ENCODE measurements around the gene CDH11. TPM values are rescaled to one million over a fixed set of nuclear protein-coding genes. Genes with fewer than 3 reads are reported as not detected.

The CDH11 gene
- total RNA-seq, 1 donor from 2014 or later = 22.9 TPM

GRCh38 chr16:65065031-65065430, 56.8 kb downstream of the CDH11 start:
- H3K4me3 ChIP-seq (ENCODE audit: low read depth, low read length) = no peak overlapping the region
- no peak for TF ChIP-seq CTCF (conservative IDR thresholded peaks at IDR 0.05; ENCODE audit: low read depth, low read length)
- no peak for DNase-seq (ENCODE audit: low read depth)

- TF ChIP-seq CTCF (conservative IDR thresholded peaks at IDR 0.05; ENCODE audit: low read depth, low read length) = no peak
Observed at GRCh38 chr16:65064131-65064530, 57.7 kb downstream of the CDH11 start.

DNA sequence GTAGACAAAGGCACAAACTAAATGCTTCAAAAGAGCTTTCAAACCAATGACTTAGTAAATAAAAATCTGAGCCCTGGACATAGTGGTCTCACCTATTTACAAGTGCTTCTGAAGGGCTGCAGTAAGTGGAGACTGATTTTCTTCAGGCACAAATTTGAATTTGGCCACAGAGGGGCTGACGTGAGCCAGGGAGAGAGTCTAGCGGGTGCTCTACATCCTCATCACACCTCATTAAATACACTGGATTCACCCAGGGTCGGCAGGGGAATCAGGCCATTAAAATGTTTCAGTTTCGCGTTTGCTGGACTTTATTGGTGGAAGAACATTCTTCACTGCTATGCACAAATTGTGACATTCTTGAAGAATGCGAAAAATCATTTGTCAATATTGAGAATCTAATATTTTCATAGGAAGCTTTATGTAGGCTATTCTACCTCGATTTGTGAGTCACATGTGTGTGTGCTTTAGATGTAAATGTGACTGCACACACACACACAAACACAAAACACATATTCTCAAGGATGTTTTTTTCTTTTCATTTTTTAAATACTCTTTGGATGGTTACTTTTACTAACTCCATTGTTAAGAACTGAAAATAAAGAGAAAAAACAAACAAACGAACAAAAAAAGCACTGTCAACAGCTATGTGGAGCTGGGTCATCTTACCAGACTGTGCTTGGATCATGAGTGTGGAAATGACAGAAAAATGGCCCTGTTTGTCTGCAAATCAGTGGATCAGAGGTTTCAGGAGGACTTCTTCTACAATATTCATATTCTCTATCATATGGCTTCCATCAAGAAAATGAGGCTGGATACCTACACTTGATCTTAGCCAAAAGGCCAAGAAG, 58.9 kb downstream of the CDH11 start:
- no peak for TF ChIP-seq CTCF (conservative IDR thresholded peaks at IDR 0.05; ENCODE audit: low read depth, low read length)
- no peak for DNase-seq (ENCODE audit: low read depth)
- no peak overlapping the region for H3K4me3 ChIP-seq (ENCODE audit: low read depth, low read length)

More at GRCh38 chr16:65064131-65064530, 57.7 kb downstream of the CDH11 start:
- no peak overlapping the region for H3K4me3 ChIP-seq (ENCODE audit: low read depth, low read length)
- DNase-seq (ENCODE audit: low read depth) = no peak

DNA sequence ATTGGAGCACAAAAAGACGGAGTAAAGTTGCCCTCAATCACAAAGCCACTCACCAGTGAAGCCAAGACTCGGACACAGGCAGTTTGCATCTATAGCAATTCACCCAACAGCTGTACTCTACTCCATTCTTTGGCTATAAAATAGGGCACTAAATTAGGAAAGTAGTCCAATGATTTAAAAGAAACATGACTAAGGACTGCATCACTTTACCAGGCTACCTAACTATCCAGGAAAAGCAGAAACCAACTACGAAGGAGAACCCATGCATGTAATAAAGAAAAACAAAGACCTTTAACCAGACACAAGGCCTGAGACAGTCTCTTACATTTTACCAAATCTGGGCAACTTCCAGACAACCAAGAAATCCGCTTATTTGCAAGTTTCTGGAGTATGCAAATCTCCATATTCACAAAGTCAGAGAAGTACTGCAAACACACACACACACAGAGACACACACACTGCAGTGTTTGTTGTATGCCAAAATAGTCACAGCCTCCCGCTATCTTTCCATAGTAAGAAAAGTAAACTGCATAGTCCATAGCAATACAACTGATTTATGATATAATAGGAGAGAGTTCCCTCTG, 59.8 kb downstream of the CDH11 start:
- no peak overlapping the region for H3K4me3 ChIP-seq (ENCODE audit: low read depth, low read length)
- DNase-seq (ENCODE audit: low read depth) = no peak
- no peak for TF ChIP-seq CTCF (conservative IDR thresholded peaks at IDR 0.05; ENCODE audit: low read depth, low read length)

GRCh38 chr16:65061263-65061662, 60.6 kb downstream of the CDH11 start:
- TF ChIP-seq CTCF (conservative IDR thresholded peaks at IDR 0.05; ENCODE audit: low read depth, low read length) = no peak

GRCh38 chr16:65059406-65059980, 62.4 kb downstream of the CDH11 start:
- DNase-seq (ENCODE audit: low read depth) = no peak
- TF ChIP-seq CTCF (conservative IDR thresholded peaks at IDR 0.05; ENCODE audit: low read depth, low read length) = no peak
- H3K4me3 ChIP-seq (ENCODE audit: low read depth, low read length) = no peak overlapping the region

More at GRCh38 chr16:65061263-65061662, 60.6 kb downstream of the CDH11 start:
- DNase-seq (ENCODE audit: low read depth) = no peak
- H3K4me3 ChIP-seq (ENCODE audit: low read depth, low read length) = no peak overlapping the region

All from epithelial cell of proximal tubule (primary cell).